Common myeloid progenitor, CD34-positive (primary cell): ENCODE measurements around the gene ACP5.
"Not testable (repeated sequence)": the region's sequence is repeated elsewhere in the genome, so short reads cannot be mapped to it uniquely, and the experiment has no call there.

ENCODE experiments used
- CTCF ChIA-PET: fragments of 350-600 bp; sonication (Branson Sonifier 250); formaldehyde crosslinking; loops from one replicate; lab custom pipeline; 2021; ENCODE audit warnings: antibody characterized with exemption; lab: Charles Lee
- POLR2A ChIA-PET: fragments of 350-600 bp; sonication (Branson Sonifier 250); formaldehyde crosslinking; loops from one replicate; lab custom pipeline; 2021; ENCODE audit warnings: antibody characterized with exemption; lab: Charles Lee
- DNase-seq, 3 donors: peaks; one replicate each; pipeline versions ENCODE4 v3.0.0 to v3.0.0-alpha.2; 2013
- H3K27ac ChIP-seq, 2 experiments: 1 replicate in 1 of 2; 2 replicates in 1 of 2; pipeline ENCODE4 v1.7.0; 2013; ENCODE audit warnings: inconsistent platforms in 2 of 2, low read length in 2 of 2, mild to moderate bottlenecking in 2 of 2, low read depth in 1 of 2, moderate library complexity in 1 of 2; ENCODE audit not compliant: severe bottlenecking in 2 of 2, insufficient read depth in 1 of 2, poor library complexity in 1 of 2
- H3K27me3 ChIP-seq, 5 experiments: replicated peaks in 2 of 5; 1 replicate in 3 of 5; 2 replicates in 2 of 5; pipeline versions ENCODE4 v1.6.1 to v1.7.0; 2013; ENCODE audit warnings: low read length in 4 of 5, mild to moderate bottlenecking in 2 of 5, moderate library complexity in 2 of 5, inconsistent platforms in 1 of 5; ENCODE audit not compliant: insufficient read depth in 5 of 5, control insufficient read depth in 4 of 5
- H3K36me3 ChIP-seq, 4 experiments: 1 replicate in 2 of 4; 2 replicates in 2 of 4; pipeline versions ENCODE4 v1.6.1 to v1.7.0; 2013; ENCODE audit warnings: low read length in 3 of 4, control low read depth in 1 of 4, mild to moderate bottlenecking in 1 of 4; ENCODE audit not compliant: control insufficient read depth in 4 of 4, insufficient read depth in 4 of 4
- H3K4me1 ChIP-seq, 4 experiments: 1 replicate in 3 of 4; 2 replicates in 1 of 4; pipeline versions ENCODE4 v1.6.1 to v1.7.1; 2013; ENCODE audit warnings: low read length in 3 of 4, mild to moderate bottlenecking in 3 of 4, control low read depth in 1 of 4, inconsistent platforms in 1 of 4, moderate library complexity in 1 of 4; ENCODE audit not compliant: control insufficient read depth in 4 of 4, insufficient read depth in 4 of 4; ENCODE audit errors: control extremely low read depth in 1 of 4
- H3K4me3 ChIP-seq, 7 experiments: 1 replicate in 4 of 7; 2 replicates in 3 of 7; pipeline versions ENCODE4 v1.5.1 to v1.7.0; 2013; ENCODE audit warnings: mild to moderate bottlenecking in 7 of 7, low read length in 6 of 7, moderate library complexity in 6 of 7, inconsistent platforms in 2 of 7, low read depth in 2 of 7, control low read depth in 1 of 7; ENCODE audit not compliant: insufficient read depth in 4 of 7, control insufficient read depth in 1 of 7; ENCODE audit errors: extremely low read depth in 1 of 7
- H3K9me3 ChIP-seq, 5 experiments: 1 replicate in 4 of 5; 2 replicates in 1 of 5; pipeline versions ENCODE4 v1.6.1 to v1.7.1; 2013; ENCODE audit warnings: low read length in 4 of 5, mild to moderate bottlenecking in 2 of 5, inconsistent platforms in 1 of 5, low read depth in 1 of 5, moderate library complexity in 1 of 5; ENCODE audit not compliant: control insufficient read depth in 4 of 5, insufficient read depth in 2 of 5; ENCODE audit errors: control extremely low read depth in 1 of 5
- WGBS: methylation state at CpG from one replicate; pipeline ENCODE4 v1.1.5; 2013; ENCODE audit not compliant: insufficient coverage; 5-methylcytosine and 5-hydroxymethylcytosine counted together

Gene ACP5

GRCh38 chr19:11612816-11613511, 35.5 kb upstream of the ACP5 start:
- no peaks in the 10 kb centered on the region for H3K4me1 ChIP-seq
- H3K4me3 ChIP-seq: no peak overlapping the region
- no peak overlapping the region for H3K27ac ChIP-seq
- peak in 2 of 3 donors; percentile 20 to 41 for DNase-seq
- no peaks in the 10 kb centered on the region for H3K27me3 ChIP-seq
- POLR2A ChIA-PET: no interaction called here
- no CpG with 5 or more reads among the region's 5 CpGs for WGBS
- H3K9me3 ChIP-seq: peaks cover 11 to 37% (median 22%) of the 10 kb centered on the region in 5 experiments
- CTCF ChIA-PET: no interaction called here
- H3K36me3 ChIP-seq: peaks cover 30 to 46% (median 34%) of the 10 kb centered on the region in 4 experiments

GRCh38 chr19:11611730-11612129, 34.3 kb upstream of the ACP5 start:
- Histone ChIP-seq H3K36me3 (peaks cover 22 to 44% (median 26%) of the 10 kb centered on the region in 4 experiments), H3K4me3 (no peak overlapping the region), H3K27me3 (no peaks in the 10 kb centered on the region), H3K9me3 (peaks cover 2 to 28% (median 14%) of the 10 kb centered on the region in 5 experiments), H3K4me1 (no peaks in the 10 kb centered on the region), H3K27ac (no peak overlapping the region)
- ChIA-PET POLR2A (interaction anchor here (0.5 kb wide), 1 partner anchor 398 kb away, joined by 4 read pairs; no protein-coding TSS in a partner anchor), CTCF (interaction anchor here (0.8 kb wide), 1 partner anchor 16 kb away, joined by 3 read pairs; no protein-coding TSS in a partner anchor)
- no peak for DNase-seq
- 100% methylated on average over 1 of the region's 1 CpG for WGBS

- Histone ChIP-seq H3K36me3 (peaks cover 9 to 42% (median 27%) of the 10 kb centered on the region in 4 experiments), H3K9me3 (peaks cover 0 to 27% (median 7%) of the 10 kb centered on the region in 5 experiments), H3K27me3 (no peaks in the 10 kb centered on the region), H3K27ac (no peak overlapping the region), H3K4me1 (no peaks in the 10 kb centered on the region), H3K4me3 (no peak overlapping the region)
- ChIA-PET CTCF (no interaction called here), POLR2A (no interaction called here)
- 96% methylated on average over 8 of the region's 8 CpGs for WGBS
- DNase-seq: no peak
Observed at GRCh38 chr19:11606484-11606883, 29.0 kb upstream of the ACP5 start.

- H3K36me3 ChIP-seq: peaks cover 4 to 23% (median 17%) of the 10 kb centered on the region in 4 experiments
- DNase-seq, POLR2A ChIA-PET, H3K4me3 ChIP-seq, H3K27ac ChIP-seq, H3K9me3 ChIP-seq, H3K27me3 ChIP-seq, CTCF ChIA-PET: not testable (repeated sequence)
- peaks cover 5 to 21% (median 11%) of the 10 kb centered on the region in 4 experiments for H3K4me1 ChIP-seq
- WGBS: 94% methylated on average over 4 of the region's 8 CpGs
Observed at GRCh38 chr19:11599704-11600103, 22.3 kb upstream of the ACP5 start.

GRCh38 chr19:11598746-11599145, 21.3 kb upstream of the ACP5 start:
- no CpG with 5 or more reads among the region's 2 CpGs for WGBS
- no peaks in the 10 kb centered on the region for H3K27me3 ChIP-seq
- peak overlapping the region in 2 of 7 experiments; percentile 90 to 93 for H3K4me3 ChIP-seq
- ChIA-PET CTCF (no interaction called here), POLR2A (no interaction called here)
- H3K36me3 ChIP-seq: peaks cover 0 to 13% (median 9%) of the 10 kb centered on the region in 4 experiments
- H3K4me1 ChIP-seq: peaks cover 5 to 21% (median 11%) of the 10 kb centered on the region in 4 experiments
- H3K27ac ChIP-seq: no peak overlapping the region
- peaks cover 0 to 3% (median 0%) of the 10 kb centered on the region in 5 experiments for H3K9me3 ChIP-seq
- DNase-seq: no peak

- CTCF ChIA-PET: interaction anchor here (1.5 kb wide), 1 partner anchor 24 kb away, joined by 3 read pairs; no protein-coding TSS in a partner anchor
- H3K27ac ChIP-seq: peak overlapping the region; percentile 85 to 94
- DNase-seq: no peak
- POLR2A ChIA-PET: interaction anchor here (0.7 kb wide), 1 partner anchor 29 kb away, joined by 8 read pairs; no protein-coding TSS in a partner anchor
- peaks cover 0 to 13% (median 8%) of the 10 kb centered on the region in 4 experiments for H3K36me3 ChIP-seq
- 71% methylated on average over 7 of the region's 10 CpGs for WGBS
- peaks cover 0 to 3% (median 0%) of the 10 kb centered on the region in 5 experiments for H3K9me3 ChIP-seq
- peaks cover 5 to 21% (median 11%) of the 10 kb centered on the region in 4 experiments for H3K4me1 ChIP-seq
- peak overlapping the region; percentile 72 to 93 (median 86) for H3K4me3 ChIP-seq
- H3K27me3 ChIP-seq: no peaks in the 10 kb centered on the region
Observed at GRCh38 chr19:11598103-11598483, 20.6 kb upstream of the ACP5 start.
